Mammary epithelial cell (primary cell): Measurements from ENCODE around the gene IL1RAPL2.

Experiments
- EZH2 ChIP-seq: IDR thresholded peaks from 2 replicates; pipeline ENCODE4 v1.6.1; 2012; ENCODE audit warnings: low read length, inconsistent platforms, borderline replicate concordance
- TF ChIP-seq, protein P1 (sequence below), 2 donors: IDR thresholded peaks in 1 of 2; conservative IDR thresholded peaks in 1 of 2; 2 replicates each; pipeline ENCODE4 v1.5.1; 2011 to 2012; ENCODE audit warnings: inconsistent platforms in 2 of 2, low read length in 2 of 2, mild to moderate bottlenecking in 2 of 2, control low read depth in 1 of 2, low read depth in 1 of 2; ENCODE audit not compliant: insufficient read depth in 1 of 2; ENCODE audit errors: extremely low read depth in 1 of 2

- TF ChIP-seq, protein P1, sequence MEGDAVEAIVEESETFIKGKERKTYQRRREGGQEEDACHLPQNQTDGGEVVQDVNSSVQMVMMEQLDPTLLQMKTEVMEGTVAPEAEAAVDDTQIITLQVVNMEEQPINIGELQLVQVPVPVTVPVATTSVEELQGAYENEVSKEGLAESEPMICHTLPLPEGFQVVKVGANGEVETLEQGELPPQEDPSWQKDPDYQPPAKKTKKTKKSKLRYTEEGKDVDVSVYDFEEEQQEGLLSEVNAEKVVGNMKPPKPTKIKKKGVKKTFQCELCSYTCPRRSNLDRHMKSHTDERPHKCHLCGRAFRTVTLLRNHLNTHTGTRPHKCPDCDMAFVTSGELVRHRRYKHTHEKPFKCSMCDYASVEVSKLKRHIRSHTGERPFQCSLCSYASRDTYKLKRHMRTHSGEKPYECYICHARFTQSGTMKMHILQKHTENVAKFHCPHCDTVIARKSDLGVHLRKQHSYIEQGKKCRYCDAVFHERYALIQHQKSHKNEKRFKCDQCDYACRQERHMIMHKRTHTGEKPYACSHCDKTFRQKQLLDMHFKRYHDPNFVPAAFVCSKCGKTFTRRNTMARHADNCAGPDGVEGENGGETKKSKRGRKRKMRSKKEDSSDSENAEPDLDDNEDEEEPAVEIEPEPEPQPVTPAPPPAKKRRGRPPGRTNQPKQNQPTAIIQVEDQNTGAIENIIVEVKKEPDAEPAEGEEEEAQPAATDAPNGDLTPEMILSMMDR (conservative IDR thresholded peaks at IDR 0.05 in 1 of 2, IDR thresholded peaks at IDR 0.05 in 1 of 2; ENCODE audit: extremely low read depth in 1 of 2, insufficient read depth in 1 of 2, low read depth in 1 of 2, low read length in 2 of 2) = no peak
- no peak for TF ChIP-seq EZH2
Measured at GRCh38 chrX:105460376-105460775, 894.4 kb downstream of the IL1RAPL2 start.
